PC-3 (cell line): Measurements from ENCODE around the gene IGSF23.

Source experiments
- CTCF ChIP-seq: fragments of 300-600 bp; sonication (generic); conservative IDR thresholded peaks from 2 replicates; pipeline ENCODE4 v1.5.1; 2017; ENCODE audit warnings: antibody characterized with exemption, low read depth, mild to moderate bottlenecking, low read length
- EZH2 ChIP-seq: fragments of 300-600 bp; sonication (generic); IDR thresholded peaks from one replicate; pipeline ENCODE4 v1.6.1; 2017; ENCODE audit warnings: antibody characterized with exemption, mild to moderate bottlenecking, low read length; ENCODE audit not compliant: unreplicated experiment
- EZH2phosphoT487 ChIP-seq: fragments of 300-600 bp; sonication (generic); IDR thresholded peaks from 2 replicates; pipeline ENCODE4 v1.6.1; 2018; ENCODE audit warnings: mild to moderate bottlenecking, antibody characterized with exemption, low read length, borderline replicate concordance

- TF ChIP-seq CTCF (peak; percentile 57), EZH2 (no peak), EZH2phosphoT487 (no peak)
Observed at GRCh38 chr19:44653977-44654774, 40.8 kb downstream of the IGSF23 start.
